HG02840 (cell line): Measurements from ENCODE around the gene UBE2E1.
A peak's percentile ranks its signal among the peaks of the same experiment; 100 is the strongest.

Experiments used
- ATAC-seq: cut with Tn5 transposase; IDR thresholded peaks from one replicate; pipeline ENCODE4 v1.9.1; 2021; ENCODE audit warnings: mild to moderate bottlenecking, moderate library complexity, moderate number of reproducible peaks; ENCODE audit not compliant: unreplicated experiment, low FRiP score

UBE2E1 gene

DNA sequence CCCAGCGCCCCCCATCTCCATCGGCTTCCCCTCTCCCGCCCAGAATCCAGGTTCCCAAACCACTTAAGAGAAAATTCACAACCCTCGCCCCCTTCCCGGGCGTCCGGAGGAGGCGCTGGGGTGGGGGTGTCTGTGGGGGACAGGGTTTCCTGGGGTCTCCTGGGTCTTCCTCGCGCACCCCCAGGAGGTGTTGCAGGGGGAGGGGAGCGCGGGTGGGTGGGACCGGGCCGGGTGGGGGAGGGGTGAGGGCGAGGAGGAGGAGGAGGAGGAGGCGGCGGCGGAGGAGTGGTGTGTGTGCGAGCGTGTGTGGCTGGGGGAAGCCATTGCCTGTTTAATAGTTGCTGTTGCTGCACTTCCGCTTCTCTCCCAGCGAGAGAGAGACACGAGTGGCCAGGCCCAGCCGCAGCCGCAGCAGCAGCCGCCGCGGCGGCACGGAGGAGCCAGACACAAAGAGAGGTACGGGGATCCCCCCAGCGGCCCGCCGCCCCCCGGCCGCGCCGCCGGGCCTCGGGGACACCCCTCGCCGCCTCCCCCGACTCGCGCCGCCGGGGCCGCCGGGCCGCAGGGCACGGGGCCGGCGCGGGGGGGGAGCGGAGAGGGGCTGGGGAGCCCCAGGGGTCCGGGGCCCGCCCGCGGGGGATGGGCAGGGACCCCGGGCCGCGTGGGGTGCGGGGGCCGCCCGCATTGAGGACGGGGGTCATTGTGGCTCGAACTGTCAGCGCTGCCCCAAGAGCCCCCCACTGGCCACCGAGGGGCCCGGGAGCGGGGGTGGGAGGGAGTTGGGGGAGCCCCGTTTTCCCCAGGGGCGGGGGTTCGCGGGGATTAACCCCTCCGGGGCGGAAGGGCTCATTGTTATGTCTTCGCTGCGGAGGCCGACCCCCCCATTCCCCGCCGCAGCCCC is at the start of gene UBE2E1:
Gene UBE2E1 (plus strand): TSS at position 323 of the 901 bp plus-strand sequence. CDS start 1,315 bp downstream, outside the sequence.
- ATAC-seq: peak; percentile 62

DNA sequence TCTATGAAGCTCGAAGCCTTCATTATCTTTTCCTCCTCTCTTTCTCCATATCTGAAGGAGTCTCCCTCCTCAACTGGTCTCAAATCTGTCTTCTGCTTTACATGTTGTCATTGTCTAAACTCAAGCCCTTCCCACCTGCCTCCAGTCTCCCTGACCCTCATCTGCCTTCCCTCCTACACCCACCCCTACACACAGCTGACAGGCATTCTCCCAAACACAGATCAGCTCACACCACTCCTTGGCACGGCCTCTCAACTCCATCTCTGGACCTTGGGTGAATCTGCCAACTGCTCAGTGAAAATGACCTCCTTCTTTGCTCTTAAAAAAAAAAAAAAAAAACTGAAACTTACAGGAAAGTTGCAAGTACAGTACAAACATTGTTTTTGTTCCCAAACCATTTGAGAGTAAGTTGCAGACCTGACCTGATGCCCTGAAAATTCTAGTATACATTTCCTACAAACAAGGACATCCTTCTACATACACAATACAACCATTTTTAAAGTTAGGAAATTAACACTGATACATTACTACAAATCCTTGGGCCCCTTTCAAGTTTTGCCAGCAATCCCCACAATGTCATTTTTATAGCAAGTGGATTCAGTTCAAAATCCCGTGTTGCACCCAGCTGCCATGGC is 49.4 kb upstream of the UBE2E1 start:
- no peak for ATAC-seq

DNA sequence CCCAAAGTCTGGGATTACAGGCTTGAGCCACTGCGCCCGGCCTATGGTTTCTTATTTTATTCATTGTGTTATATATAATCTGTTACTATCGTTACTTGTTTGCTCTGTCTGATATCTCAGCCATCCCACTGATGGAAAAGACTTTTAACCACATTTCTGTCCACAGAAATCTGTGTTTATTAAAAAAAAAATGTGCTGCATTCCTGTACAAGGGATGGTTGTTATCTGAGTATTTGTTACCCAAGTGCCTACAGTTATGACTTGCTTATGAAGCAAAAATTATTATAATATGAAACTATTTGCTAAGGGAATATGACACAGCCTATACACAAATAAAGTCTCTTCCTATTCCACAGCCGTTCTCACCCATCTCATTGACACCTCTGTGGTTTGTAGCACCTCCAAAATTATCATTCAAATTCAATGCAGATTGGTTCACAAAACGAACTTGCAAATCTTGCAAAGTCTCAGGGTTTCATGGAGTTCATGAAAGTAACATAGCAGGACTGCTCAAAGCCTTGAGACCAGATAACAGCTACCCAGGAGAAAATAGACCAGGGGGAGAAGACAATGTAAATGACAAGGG is 47.4 kb upstream of the UBE2E1 start:
- no peak for ATAC-seq

DNA sequence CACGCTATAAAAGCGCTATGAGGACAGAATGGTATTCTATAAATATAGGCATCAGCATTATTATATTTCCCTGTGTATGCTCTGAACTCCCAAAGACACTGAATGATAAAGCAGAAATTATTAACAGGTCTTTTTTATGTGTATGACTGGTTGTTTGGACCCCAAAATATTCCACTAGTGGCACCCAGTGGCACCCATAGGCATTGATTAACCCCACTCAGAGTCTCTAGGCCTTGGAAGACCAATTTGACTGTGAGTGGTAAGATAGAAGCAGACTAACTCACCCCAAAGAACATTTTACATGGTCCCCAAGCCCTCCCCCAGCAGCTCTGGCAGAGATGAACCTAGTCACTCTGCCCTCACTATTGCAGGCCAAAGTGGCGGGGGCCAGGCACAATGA is 45.4 kb upstream of the UBE2E1 start:
- peak; percentile 6 for ATAC-seq

DNA sequence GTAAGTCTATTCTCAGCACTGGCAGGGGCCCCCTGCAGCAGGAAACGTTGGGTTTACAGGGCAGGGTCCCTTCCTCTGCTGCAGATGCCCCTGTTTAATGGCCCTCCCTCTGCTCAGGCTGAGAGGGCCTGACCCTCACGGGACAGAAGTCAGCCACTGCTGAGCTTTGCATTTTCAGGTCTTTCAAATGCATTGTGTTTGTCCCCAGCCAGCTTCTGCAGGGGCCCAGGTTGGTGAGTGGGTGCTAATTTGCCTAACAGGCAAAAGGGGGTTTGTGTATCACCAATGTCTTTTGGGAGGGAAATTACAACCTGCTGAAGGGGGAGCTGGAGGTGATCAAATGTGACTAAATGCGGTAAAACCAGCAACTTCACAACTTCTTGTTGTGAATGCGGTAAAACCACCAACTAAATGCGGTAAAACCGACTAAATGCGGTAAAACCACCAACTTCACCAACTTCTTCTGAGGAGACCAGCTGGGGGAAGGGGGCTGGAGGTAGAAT is 44.8 kb upstream of the UBE2E1 start:
- ATAC-seq: peak; percentile 45

DNA sequence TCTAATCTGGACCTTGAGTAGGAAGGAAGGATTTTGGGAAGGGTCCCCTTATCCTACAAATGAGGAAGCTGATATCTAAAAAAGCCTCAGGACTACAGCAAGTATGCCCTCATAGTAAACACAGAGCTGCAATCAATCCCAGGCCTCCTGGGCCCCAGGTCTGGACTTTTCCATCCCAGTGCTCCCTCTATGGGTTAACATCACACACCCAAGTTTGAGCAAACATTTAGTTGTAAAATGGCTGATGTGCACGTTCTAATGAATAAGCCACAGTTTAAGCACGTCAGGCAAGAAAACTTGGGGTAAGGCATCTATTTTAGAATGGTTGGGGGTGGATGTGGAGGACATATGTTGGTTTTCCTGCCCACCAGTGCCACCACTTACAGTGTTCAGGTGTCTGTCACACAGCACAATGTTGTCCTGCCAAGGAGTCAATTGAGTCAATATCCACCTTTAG is 44.3 kb upstream of the UBE2E1 start:
- ATAC-seq: peak; percentile 20

DNA sequence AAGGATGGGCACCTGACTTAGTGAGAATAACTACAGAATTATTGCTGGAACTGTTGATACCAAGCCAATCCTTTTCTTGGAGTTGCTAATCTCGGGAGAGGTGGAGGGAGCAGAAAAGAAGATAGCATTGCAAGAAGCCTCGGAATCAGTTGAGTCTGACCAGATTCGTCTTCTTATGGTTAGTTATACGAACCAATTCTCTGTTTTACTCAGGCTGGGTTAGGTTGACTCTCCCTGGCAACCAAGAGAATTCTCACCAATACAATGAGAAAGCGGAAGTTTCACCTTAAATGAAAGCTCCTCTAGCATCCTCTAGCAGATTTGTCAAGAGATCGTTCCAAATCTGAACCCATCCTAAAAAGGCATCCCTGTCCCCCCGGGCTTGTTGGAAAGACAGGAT is 43.5 kb upstream of the UBE2E1 start:
- peak; percentile 73 for ATAC-seq

DNA sequence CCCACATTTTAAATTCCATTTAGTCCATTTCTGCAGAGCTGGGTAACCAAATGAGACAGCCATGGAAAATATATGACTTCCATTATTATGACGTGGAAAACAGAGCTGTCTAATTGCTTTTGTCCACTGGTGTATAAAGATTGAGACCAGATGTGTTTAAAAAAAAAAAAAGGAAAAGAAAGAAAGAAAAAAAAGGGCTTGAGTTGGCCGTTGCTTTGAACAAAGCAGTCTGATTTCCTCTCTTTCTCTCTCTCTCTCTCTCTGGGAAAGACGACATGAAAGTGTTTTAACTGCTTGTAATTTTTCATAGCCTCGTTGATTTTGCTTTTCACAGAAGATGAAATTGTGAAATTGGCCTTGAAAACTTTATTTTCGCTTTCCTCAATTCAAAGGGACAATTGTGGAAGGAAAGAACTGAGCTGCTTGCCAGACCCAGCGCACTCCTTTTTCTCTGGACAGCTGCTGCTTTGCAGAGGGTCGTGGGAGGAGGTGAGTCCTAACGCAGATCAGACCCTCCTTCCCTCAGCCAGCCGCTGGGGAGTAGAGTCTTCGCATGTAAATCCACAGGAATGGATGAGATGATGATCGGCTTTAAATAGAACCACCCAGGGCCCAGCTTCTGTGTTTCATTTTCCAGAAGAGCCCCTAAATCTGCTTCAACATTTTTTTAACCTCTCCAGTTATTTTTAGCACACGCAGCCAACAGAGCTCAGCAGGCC is 42.8 kb upstream of the UBE2E1 start:
- no peak for ATAC-seq

DNA sequence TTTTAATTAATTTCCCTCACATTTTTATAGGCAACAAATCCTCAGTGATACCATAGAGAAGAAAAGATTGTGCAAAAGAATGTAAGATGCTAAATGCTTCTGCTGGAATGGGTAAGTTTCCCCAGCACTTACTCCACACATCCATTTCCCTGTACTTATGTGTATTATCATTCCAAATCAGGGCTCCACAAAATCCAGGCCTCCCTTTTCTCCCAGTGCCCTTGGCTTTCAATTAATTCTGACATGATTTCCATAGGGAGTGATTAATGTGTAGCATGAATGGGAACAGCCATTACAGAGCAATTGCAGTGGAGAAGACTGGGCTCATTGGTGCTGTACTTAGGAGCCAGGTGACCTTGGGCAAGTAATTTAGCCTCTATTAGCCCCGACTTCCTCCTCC is 41.3 kb upstream of the UBE2E1 start:
- ATAC-seq: no peak

DNA sequence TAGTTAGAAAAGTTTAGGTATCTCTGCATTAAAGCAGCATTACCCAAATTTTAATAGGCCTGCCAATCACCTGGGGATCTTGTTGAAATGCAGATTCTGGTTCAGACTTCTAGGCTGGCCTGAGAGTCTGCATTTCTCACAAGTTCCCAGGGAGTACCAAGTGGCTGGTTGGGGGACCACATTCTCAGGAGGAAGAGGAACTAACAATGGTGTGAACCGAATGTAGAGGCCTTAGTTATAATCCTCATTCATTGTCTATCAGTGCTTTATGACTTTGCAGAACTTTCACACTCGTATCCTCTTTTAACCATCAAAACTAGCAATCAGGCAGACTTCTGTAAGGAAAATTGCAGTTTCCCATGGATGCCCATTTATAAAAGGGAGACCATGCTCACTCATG is 38.2 kb upstream of the UBE2E1 start:
- no peak for ATAC-seq

DNA sequence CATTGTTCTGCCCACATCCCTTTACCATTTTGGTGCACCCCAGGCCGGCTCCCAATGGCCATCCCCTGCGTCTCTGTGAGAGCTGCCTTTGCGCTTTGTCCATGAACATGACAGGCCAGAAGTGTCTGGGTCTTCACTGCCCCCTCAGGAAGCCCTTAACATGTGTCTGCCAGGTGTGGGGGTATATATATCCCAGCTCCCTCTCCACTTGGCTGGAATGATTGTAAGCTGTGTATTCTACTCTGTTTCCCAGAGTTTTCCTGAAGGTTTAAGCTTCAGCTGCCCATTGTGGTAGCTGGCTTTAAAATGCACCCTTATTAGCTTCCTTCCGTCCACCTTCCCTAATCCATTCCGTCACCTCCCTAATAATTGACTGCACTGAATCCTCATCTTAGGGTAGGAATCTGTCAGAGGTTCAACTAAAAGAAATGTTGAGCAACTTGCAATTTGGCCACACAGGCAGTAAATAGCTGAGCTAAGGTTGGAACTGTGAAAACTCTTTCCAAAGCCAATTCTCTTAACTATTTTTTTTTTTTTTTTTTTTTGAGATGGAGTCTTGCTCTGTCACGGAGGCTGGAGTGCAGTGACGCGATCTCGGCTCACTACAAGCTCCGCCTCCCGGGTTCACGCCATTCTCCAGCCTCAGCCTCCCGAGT is 30.4 kb upstream of the UBE2E1 start:
- no peak for ATAC-seq

DNA sequence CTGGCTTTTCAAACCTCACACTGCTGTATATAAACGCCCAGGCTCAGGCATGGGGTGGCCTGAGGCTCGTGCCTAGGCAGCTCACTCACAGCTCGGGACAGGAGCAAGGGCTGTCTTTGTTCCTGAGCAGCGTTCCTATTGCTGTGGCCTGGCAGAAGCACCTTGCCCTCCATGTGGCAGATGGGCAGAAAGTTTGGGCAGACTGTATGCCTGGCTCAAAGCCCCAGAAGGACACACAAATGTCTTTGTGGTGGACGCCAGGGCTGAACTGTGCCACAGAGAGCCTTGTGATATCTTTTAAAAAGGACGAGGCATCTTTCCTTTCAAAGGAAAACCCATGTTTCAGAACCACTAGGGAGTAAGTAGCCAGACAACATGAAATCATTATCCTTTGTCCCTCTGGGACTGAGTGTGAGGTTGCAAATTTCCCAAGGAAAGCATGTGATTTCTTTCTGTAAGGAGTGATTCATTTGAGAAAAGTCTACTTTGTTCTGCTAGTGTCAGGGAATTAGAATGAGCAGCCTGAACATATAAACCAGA is 29.3 kb upstream of the UBE2E1 start:
- ATAC-seq: no peak

DNA sequence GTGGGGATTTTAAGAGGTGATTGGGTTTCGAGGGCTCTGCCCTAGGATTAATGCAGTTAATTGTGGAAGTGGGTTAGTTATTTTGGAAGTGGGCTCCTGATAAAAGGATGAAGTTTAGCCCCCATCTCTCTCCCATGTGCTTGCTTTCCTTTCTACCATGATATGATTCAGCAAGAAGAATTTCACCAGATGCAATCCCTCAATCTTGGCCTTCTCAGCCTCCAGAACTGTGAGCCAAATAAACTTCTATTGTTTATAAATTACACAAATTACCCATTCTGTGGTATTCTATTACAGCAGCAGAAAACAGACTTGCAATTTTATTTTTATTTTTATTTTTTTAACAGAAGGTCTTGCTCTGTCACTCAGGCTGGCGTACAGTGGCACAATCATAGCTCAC is 27.3 kb upstream of the UBE2E1 start:
- no peak for ATAC-seq

DNA sequence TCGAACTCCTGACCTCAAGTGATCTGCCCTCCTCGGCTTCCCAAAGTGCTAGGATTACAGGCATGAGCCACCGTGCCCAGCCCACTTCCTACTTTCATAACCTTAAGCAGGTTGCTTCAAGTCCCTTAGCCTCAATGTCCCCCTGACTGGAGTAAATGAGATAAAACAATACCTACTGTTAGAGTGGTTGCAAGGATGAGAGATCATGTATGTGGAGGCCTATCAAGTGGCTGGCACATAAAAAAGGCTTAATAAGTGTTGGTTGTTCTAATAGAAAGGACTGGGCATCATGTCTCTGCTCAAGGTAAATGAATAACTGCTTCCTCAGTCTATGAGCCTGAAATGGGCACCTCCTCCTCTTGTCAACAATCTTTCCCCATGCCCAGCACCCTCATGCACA is 25.9 kb upstream of the UBE2E1 start:
- ATAC-seq: no peak

DNA sequence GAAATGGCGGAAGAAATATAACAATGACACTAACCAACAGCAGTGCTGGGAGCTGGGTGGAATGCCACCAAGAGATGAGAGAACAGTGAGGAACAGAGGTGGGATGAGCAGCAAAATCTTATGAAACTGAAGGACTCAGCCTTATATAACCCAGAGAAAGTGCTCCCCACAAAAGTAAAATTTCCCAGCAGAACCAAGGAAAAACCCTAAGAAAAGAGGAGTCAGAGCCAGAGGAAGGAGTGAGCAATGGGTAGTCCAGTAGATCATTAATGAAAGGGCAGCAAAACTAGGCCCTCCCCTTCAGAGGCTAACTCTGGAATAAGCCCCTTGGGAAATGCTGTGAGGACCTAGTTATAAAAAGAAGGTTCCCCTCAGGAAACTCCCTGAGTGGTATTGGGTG is 24.7 kb upstream of the UBE2E1 start:
- no peak for ATAC-seq

DNA sequence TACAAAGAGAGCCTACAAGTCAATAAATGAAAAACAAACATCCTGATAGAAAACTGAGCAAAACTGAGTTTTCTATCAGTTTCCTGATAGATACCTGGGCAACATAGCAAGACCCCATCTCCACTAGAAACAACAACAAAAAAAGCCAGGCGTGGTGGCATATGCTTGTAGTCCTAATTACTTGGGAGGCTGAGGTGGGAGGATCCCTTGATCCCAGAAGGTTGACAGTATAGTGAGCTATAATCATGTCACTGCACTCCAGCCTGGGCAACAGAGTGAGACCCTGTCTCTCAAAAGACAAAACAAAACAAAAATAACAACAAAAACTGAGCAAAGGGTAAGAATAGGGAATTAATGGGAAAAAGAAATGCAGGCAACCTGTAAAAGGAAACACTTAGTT is 23.9 kb upstream of the UBE2E1 start:
- no peak for ATAC-seq

DNA sequence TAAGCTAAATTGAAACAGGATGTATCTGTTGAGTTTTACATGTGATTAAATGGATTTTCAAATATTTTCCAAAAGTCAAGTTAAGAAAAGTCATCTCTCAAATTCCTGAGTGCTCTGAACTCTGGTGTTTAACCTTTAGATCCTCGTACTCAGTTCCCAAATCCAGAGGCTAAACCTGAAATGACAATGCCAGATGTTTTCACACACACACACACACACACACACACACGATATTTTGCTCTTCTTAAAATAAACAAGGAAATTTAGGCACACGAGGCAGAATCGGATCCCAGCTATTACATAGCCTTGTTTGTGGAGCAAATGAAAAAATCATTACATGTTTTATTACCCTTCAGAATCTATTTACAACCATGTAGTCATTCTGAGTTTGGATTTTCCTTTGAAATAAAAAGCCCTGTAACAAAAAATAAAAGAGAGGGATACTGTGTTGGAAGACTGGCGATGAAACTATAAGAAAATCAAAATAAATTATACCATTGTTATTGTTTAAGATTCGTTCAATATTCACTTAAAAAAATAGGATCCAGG is 20.6 kb upstream of the UBE2E1 start:
- no peak for ATAC-seq

DNA sequence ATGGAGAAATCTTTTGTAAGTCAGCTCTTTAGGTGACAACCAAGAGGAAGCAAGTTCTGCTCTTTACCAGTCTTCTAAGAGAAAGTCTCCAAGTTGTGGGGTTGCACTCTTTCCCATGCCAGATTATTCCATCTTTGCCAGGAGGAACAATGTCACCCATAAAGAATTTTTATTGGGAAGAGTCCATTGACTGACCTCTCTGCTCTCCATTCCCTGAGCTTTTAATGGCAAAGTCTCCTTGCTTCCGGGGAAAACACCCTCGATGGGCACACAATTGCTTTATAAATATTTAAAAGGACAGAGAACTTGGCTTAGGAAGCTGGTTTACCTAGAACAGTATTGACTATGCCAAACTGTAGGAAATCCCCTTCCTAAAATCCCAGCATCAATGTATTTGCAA is 19.9 kb upstream of the UBE2E1 start:
- no peak for ATAC-seq

DNA sequence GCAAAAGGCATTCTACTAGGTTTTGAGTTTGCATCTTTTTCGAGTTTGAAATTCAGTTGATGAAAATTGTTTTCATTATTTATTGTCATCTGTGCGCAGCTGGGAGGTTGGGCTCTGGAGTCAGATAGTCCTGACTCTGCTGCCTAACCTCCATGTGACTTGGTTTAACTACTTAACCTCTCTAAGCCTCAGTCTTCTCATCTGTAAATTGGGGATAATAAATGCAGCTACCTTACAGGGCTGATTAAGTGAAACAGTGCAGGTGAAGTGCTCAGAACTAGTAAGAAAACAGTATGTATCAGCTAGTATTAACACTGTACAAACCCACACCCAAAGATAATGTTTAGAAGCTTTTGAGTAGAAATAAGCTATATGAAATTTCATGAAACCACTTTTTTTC is 14.1 kb upstream of the UBE2E1 start:
- no peak for ATAC-seq
